Immature natural killer cell (primary cell): Measurements from ENCODE around the gene KCNK10. TPM values are rescaled to one million over a fixed set of nuclear protein-coding genes. Genes with fewer than 3 reads are reported as not detected.

Experiments used
- DNase-seq, 3 donors: peaks; one replicate each; pipeline ENCODE4 v3.0.0; 2022; ENCODE audit warnings: mixed read lengths in 1 of 3
- H3K27ac Mint-ChIP-seq, 6 donors: one replicate each; pipeline ENCODE4 v1.8.0; 2020; ENCODE audit warnings: mixed read lengths in 6 of 6, mild to moderate bottlenecking in 5 of 6, inconsistent platforms in 4 of 6, moderate library complexity in 3 of 6
- H3K27me3 Mint-ChIP-seq, 3 donors: one replicate each; pipeline ENCODE4 v1.8.0; 2020 to 2021; ENCODE audit warnings: low read depth in 3 of 3, mild to moderate bottlenecking in 3 of 3, mixed read lengths in 3 of 3, moderate library complexity in 3 of 3, inconsistent platforms in 1 of 3
- H3K36me3 Mint-ChIP-seq, 3 donors: one replicate each; pipeline ENCODE4 v1.8.0; 2020; ENCODE audit warnings: mixed read lengths in 3 of 3, inconsistent platforms in 2 of 3, mild to moderate bottlenecking in 2 of 3
- H3K4me1 Mint-ChIP-seq, 2 donors: one replicate each; pipeline ENCODE4 v1.8.0; 2020; ENCODE audit warnings: inconsistent platforms in 2 of 2, mild to moderate bottlenecking in 2 of 2, mixed read lengths in 2 of 2, moderate library complexity in 1 of 2
- H3K4me3 Mint-ChIP-seq, 5 donors: one replicate each; pipeline ENCODE4 v1.8.0; 2020; ENCODE audit warnings: mild to moderate bottlenecking in 5 of 5, mixed read lengths in 5 of 5, inconsistent platforms in 3 of 5, moderate library complexity in 3 of 5
- H3K9me3 Mint-ChIP-seq, 6 donors: one replicate each; pipeline ENCODE4 v1.8.0; 2020; ENCODE audit warnings: mild to moderate bottlenecking in 6 of 6, mixed read lengths in 6 of 6, inconsistent platforms in 4 of 6, moderate library complexity in 3 of 6
- polyA plus RNA-seq, 3 donors: library from polyadenylated mRNA; unstranded; fragments of 300-500 nt; fragmentation: Illumina TruSeq; gene quantifications; one replicate each; pipeline ENCODE4 v1.2.3, GENCODE V29; 2021

The KCNK10 gene
- polyA plus RNA-seq, 3 donors from 2014 or later = not detected

DNA sequence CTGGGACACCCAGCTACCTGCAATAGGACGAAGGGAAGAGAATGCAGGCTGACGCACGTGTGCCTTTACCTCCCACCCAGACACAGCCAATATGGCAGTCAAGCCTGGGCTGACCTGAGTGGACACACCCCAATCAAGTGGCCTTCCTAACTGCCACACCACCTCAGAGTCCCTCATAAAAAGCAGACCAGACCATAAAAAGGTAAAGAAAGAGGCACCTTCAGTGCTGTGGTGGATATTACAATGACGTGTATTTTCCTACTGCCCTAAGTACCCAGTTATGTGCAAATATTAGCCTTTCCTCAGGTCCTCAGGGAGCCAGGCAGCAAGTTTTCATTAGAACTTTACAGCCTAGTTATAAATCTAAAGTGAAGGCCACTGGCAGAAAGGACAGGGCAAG, 75.8 kb downstream of the KCNK10 start:
- Mint-ChIP-seq H3K9me3 (no peaks in the 10 kb centered on the region), H3K27me3 (peaks cover 0 to 9% (median 4%) of the 10 kb centered on the region in 3 donors), H3K36me3 (no peaks in the 10 kb centered on the region), H3K4me1 (no peaks in the 10 kb centered on the region), H3K4me3 (no peak overlapping the region), H3K27ac (no peak overlapping the region)
- DNase-seq = no peak

GRCh38 chr14:88245321-88245720, 77.7 kb downstream of the KCNK10 start:
- peaks cover 3 to 12% (median 6%) of the 10 kb centered on the region in 3 donors for H3K27me3 Mint-ChIP-seq
- H3K4me3 Mint-ChIP-seq = no peak overlapping the region
- DNase-seq = no peak
- no peaks in the 10 kb centered on the region for H3K9me3 Mint-ChIP-seq
- no peaks in the 10 kb centered on the region for H3K4me1 Mint-ChIP-seq
- no peak overlapping the region for H3K27ac Mint-ChIP-seq
- H3K36me3 Mint-ChIP-seq = no peaks in the 10 kb centered on the region

GRCh38 chr14:88243946-88244345, 79.1 kb downstream of the KCNK10 start:
- Mint-ChIP-seq H3K27ac (no peak overlapping the region), H3K36me3 (no peaks in the 10 kb centered on the region), H3K4me3 (no peak overlapping the region), H3K9me3 (no peaks in the 10 kb centered on the region), H3K4me1 (no peaks in the 10 kb centered on the region), H3K27me3 (peaks cover 3 to 13% (median 8%) of the 10 kb centered on the region in 3 donors)
- DNase-seq = no peak

DNA sequence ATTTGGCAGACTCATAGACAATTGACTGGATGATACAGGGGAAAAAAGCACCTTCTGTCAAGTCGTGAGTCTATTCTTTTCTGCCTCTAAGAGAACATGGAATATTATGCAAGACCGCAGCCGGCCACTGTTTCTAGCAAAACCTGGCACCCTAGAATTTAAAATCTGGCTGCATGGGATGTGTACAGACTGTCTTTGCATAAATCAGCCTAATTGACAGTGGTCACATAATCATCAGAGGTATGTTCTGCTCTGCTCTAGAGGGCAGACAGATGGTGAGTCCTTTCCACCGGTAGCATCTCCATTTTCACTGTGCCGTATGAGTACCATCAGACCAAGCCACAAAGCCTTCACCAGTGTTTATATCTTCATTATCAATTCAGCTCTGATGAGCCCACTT, 80.6 kb downstream of the KCNK10 start:
- H3K36me3 Mint-ChIP-seq = no peaks in the 10 kb centered on the region
- no peak overlapping the region for H3K27ac Mint-ChIP-seq
- H3K4me3 Mint-ChIP-seq = no peak overlapping the region
- no peaks in the 10 kb centered on the region for H3K9me3 Mint-ChIP-seq
- no peaks in the 10 kb centered on the region for H3K4me1 Mint-ChIP-seq
- no peak for DNase-seq
- peaks cover 3 to 12% (median 12%) of the 10 kb centered on the region in 3 donors for H3K27me3 Mint-ChIP-seq

DNA sequence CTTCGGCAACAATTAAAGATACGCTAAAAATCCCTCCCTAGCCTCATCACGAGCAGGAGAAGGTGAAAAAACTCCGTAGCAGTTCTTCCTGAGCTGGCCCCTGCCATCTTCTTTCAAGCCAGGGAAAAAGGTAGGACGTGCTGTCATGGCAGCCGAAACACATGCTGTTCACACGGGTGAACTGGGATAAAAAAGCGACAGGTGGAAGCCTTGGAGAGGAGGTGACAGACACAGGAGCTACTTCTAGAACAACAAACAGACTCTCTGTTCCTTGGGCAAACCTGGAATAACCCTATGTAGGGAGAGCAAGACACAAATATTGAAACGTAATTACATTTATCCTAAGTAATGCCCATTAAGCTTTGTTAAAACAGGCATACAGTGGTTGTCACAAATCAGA, 81.3 kb downstream of the KCNK10 start:
- Mint-ChIP-seq H3K9me3 (no peaks in the 10 kb centered on the region), H3K4me1 (no peaks in the 10 kb centered on the region), H3K36me3 (no peaks in the 10 kb centered on the region), H3K27me3 (peaks cover 3 to 12% (median 8%) of the 10 kb centered on the region in 3 donors), H3K27ac (no peak overlapping the region), H3K4me3 (no peak overlapping the region)
- no peak for DNase-seq

- H3K4me3 Mint-ChIP-seq = no peak overlapping the region
- H3K27me3 Mint-ChIP-seq = peaks cover 2 to 4% (median 4%) of the 10 kb centered on the region in 3 donors
- H3K36me3 Mint-ChIP-seq = no peaks in the 10 kb centered on the region
- peaks cover 0 to 7% (median 0%) of the 10 kb centered on the region in 6 donors for H3K9me3 Mint-ChIP-seq
- no peaks in the 10 kb centered on the region for H3K4me1 Mint-ChIP-seq
- H3K27ac Mint-ChIP-seq = no peak overlapping the region
- DNase-seq = no peak
Measured at GRCh38 chr14:88234442-88234841, 88.6 kb downstream of the KCNK10 start.

DNA sequence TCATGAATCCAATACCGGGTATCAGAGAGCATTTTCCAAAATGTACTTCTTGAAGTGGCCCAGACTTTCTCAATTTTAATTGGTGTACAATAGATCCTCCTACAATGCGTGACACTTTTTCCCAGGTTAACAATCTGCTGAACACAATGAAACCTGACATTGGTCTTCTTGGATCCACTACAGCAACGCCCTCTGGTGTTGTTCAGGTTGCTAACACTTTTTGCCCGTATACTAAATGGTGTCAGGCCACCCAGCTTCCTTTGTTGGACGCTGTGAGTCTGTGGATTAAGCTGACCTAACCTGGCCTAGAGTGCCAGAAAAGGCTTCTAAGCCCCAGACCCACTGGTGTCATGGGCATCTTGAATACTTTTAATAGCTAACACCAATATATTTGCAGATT, 89.2 kb downstream of the KCNK10 start:
- no peak for DNase-seq
- Mint-ChIP-seq H3K36me3 (no peaks in the 10 kb centered on the region), H3K27me3 (peaks cover 2 to 4% (median 3%) of the 10 kb centered on the region in 3 donors), H3K9me3 (peaks cover 0 to 7% (median 0%) of the 10 kb centered on the region in 6 donors), H3K4me1 (no peaks in the 10 kb centered on the region), H3K27ac (no peak overlapping the region), H3K4me3 (no peak overlapping the region)

GRCh38 chr14:88232771-88233170, 90.3 kb downstream of the KCNK10 start:
- Mint-ChIP-seq H3K27me3 (peaks cover under 1 to 2% (median 2%) of the 10 kb centered on the region in 3 donors), H3K4me1 (no peaks in the 10 kb centered on the region), H3K27ac (no peak overlapping the region), H3K9me3 (peaks cover 0 to 7% (median 2%) of the 10 kb centered on the region in 6 donors), H3K4me3 (no peak overlapping the region), H3K36me3 (no peaks in the 10 kb centered on the region)
- DNase-seq = no peak

DNA sequence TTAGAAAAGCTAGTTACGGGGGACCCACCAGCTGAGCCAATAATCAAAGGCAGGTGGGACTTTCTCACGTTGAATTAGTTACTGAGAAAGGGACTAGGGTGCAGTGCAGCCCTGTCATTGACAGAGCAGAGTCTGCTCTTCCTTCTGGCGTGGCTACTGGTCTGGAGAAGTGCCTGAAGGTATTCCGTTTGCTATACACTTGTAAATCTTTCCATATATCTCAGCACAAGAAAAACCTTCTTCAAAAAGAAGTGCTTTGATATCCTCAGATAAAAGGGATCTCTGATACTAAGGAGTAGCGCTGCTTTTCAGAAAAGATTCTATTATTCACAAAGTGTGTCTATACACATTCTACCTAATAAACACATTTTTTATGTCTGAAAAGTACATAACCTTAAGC, 91.5 kb downstream of the KCNK10 start:
- H3K36me3 Mint-ChIP-seq = no peaks in the 10 kb centered on the region
- peaks cover 0 to 7% (median 3%) of the 10 kb centered on the region in 6 donors for H3K9me3 Mint-ChIP-seq
- no peak overlapping the region for H3K4me3 Mint-ChIP-seq
- no peaks in the 10 kb centered on the region for H3K4me1 Mint-ChIP-seq
- H3K27me3 Mint-ChIP-seq = peaks cover 2 to 3% (median 2%) of the 10 kb centered on the region in 3 donors
- no peak for DNase-seq
- H3K27ac Mint-ChIP-seq = no peak overlapping the region

- Mint-ChIP-seq H3K27ac (no peak overlapping the region), H3K4me1 (no peaks in the 10 kb centered on the region), H3K36me3 (no peaks in the 10 kb centered on the region), H3K9me3 (peaks cover 0 to 6% (median 0%) of the 10 kb centered on the region in 6 donors), H3K27me3 (peaks cover 0 to 7% (median 2%) of the 10 kb centered on the region in 3 donors), H3K4me3 (no peak overlapping the region)
- no peak for DNase-seq
Measured at GRCh38 chr14:88229428-88229827, 93.6 kb downstream of the KCNK10 start.

- H3K9me3 Mint-ChIP-seq = peaks cover 0 to 6% (median 0%) of the 10 kb centered on the region in 6 donors
- no peaks in the 10 kb centered on the region for H3K36me3 Mint-ChIP-seq
- H3K27me3 Mint-ChIP-seq = peaks cover 0 to 7% (median 2%) of the 10 kb centered on the region in 3 donors
- no peak overlapping the region for H3K27ac Mint-ChIP-seq
- no peak for DNase-seq
- H3K4me1 Mint-ChIP-seq = no peaks in the 10 kb centered on the region
- H3K4me3 Mint-ChIP-seq = no peak overlapping the region
Measured at GRCh38 chr14:88228522-88229236, 94.4 kb downstream of the KCNK10 start.

DNA sequence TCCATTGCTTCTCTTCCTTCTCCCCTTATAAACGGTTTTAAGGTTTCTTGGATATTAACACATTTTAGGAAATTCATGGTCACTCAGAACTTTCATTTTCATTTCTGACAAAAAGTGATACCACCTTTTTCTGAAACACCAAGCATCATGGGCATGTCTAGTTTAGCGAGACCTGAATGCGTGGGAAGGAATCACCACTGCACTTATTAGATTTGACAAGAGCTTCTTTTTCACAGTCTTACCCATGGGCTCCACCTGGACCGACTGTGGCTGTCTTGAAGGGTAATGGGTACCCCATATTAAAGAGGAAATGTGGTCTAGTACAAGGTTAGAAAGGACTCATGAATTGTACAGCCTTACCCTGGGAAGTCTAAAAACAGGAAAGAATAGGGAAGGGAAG, 95.4 kb downstream of the KCNK10 start:
- H3K27me3 Mint-ChIP-seq = peaks cover 0 to 10% (median 4%) of the 10 kb centered on the region in 3 donors
- H3K4me1 Mint-ChIP-seq = no peaks in the 10 kb centered on the region
- no peak overlapping the region for H3K27ac Mint-ChIP-seq

GRCh38 chr14:88225721-88226120, 97.3 kb downstream of the KCNK10 start:
- Mint-ChIP-seq H3K36me3 (peaks cover 0 to 6% (median 0%) of the 10 kb centered on the region in 3 donors), H3K9me3 (peaks cover 0 to 16% (median 2%) of the 10 kb centered on the region in 6 donors), H3K4me1 (no peaks in the 10 kb centered on the region), H3K4me3 (no peak overlapping the region), H3K27me3 (peaks cover 2 to 21% (median 3%) of the 10 kb centered on the region in 3 donors), H3K27ac (no peak overlapping the region)
- no peak for DNase-seq

More for the DNA sequence above, 95.4 kb downstream of the KCNK10 start:
- Mint-ChIP-seq H3K4me3 (no peak overlapping the region), H3K36me3 (peaks cover 0 to 3% (median 0%) of the 10 kb centered on the region in 3 donors), H3K9me3 (peaks cover 0 to 11% (median 2%) of the 10 kb centered on the region in 6 donors)
- no peak for DNase-seq

GRCh38 chr14:88218119-88218915, 104.8 kb downstream of the KCNK10 start:
- Mint-ChIP-seq H3K27ac (no peak overlapping the region), H3K4me1 (no peaks in the 10 kb centered on the region), H3K4me3 (no peak overlapping the region), H3K27me3 (peaks cover 4 to 15% (median 6%) of the 10 kb centered on the region in 3 donors), H3K36me3 (peaks cover 0 to 6% (median 0%) of the 10 kb centered on the region in 3 donors), H3K9me3 (peaks cover 0 to 12% (median 2%) of the 10 kb centered on the region in 6 donors)
- DNase-seq = no peak
